ENCODE results near the gene CAMKK2.

DNA sequence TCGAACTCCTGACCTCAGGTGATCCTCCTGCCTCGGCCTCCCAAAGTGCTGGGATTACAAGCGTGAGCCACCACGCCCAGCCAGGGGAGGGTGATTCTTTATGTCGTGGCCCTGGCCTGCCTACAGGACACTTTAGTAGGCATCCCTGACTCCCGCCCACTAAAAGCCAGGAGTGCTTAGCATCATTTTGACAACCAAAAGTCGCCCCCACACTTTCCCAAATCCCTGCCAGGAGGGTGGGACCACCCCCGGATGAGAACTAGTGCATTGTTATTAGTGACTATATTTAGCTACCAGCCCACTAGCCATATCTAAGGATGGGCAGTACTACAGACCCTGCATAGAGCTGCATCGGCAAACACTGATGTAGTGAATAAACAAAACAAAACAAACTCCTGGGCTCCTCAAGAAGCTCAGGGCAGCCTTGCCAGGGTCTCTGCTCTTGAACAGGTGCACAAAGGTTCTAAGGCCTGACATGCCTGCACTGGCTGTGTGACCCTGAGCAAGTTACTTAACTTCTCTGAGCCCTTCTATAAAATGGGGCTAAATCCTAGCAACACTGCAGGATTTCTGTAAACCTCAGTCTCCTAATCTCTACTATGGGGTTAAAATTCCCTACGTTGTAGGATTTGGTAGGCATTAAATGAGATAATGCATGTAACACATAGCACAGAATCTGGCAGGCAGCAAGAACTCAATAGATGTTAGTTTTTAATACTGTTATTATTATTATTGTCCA, 2.2 kb downstream of the CAMKK2 start:
- no peak for TF ChIP-seq CTCF (IDR thresholded peaks at IDR 0.05; ENCODE audit: poor library complexity, severe bottlenecking)
- no peak for TF ChIP-seq SMC3 (conservative IDR thresholded peaks at IDR 0.05; ENCODE audit: poor library complexity)
- no peak for TF ChIP-seq POLR2AphosphoS5 (IDR thresholded peaks at IDR 0.05)
